ENCODE data around the gene GRIN3B.
"Not testable (repeated sequence)": the region's sequence is repeated elsewhere in the genome, so short reads cannot be mapped to it uniquely, and the experiment has no call there.

GRIN3B gene

GRCh38 chr19:1000095-1000494 lies at the start of gene GRIN3B:
TSS of gene GRIN3B (plus strand) at chr19:1000419. CDS start at chr19:1000438, 19 bp downstream.
- peak; percentile 52 for DNase-seq

GRCh38 chr19:952049-952679 lies 48.1 kb upstream of the GRIN3B start:
- no peak for DNase-seq

- no peak for DNase-seq
Measured at GRCh38 chr19:952680-953444, 47.4 kb upstream of the GRIN3B start.

DNA sequence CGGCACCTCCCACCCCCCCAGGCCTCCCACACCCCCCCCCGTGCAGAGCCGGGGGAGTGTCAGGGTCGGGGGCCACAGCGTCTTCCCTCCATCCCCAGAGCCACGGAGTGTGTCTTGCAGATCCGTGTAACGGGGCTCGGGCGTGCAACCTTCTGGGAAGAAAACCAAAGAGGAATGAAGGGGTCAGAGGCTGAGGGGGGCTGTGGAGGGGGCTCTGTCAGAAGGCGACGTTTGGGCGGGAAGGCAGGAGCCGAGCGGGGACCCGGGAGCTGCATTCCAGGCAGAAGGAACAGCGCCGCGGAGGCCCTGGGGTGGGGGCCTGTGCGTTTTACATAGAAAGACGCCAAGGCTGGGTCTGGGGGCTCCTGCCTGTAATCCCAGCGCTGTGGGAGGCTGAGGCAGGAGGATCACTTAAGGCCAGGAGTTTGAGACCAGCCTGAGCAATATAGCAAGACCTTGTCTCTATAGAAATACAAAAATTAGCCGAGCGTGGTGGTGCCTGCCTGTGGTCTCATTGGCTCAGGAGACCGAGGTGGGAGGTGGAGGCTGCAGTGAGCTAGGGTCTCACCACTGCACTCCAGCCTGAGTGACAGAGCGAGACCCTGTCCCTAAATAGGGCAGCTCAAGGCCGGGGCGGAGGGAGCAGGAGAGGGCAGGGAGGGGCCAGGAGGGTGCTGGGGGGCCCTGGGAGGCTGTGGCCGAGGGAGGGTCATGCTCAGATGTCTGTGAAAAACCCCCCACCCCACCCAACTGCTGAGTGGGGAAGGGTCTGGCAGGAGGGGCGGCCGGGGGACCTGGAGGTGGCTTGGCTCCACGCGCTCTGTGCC lies 46.6 kb upstream of the GRIN3B start:
- no peak for DNase-seq

GRCh38 chr19:954272-954671 lies 45.9 kb upstream of the GRIN3B start:
- no peak for DNase-seq

DNA sequence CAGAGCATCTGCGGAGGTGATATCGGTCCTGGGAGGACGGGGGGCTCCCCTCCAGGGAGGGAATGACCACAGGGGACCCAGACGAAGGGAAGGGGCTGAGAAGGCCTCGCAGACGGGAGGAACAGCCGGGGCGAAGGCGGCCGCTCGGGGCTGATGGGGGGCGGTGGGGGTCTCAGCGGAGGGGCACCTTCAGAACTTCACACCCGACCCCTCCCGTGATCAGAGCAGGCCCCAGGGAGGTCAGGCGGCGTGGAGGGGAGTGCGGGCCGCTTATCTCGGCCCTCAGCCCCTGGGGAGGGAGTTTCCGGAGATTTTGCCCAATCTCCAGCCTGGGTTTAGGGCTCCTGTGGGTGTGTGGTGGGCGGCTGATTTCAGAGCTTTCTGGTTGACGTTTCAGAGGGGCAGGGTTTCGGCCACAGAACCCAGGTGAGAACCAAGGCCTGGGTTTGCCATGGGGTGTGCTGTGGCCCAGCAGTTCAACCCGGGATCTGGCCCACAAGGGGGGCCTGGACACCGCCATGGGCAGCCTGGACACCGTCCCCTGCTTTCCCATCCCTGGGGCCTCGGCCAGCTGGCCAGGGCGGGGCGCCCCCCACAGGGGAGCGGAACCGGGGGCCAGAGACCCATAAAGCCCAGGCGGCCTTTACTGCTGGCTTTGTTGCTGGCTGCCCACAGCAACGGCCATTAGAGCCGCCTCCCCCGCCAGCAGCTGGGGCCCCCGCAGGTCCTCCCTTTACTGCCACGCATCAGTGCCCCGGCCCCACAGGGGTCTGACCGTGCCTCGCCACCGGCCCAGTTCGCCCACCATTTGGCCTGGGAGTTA lies 45.3 kb upstream of the GRIN3B start:
- DNase-seq: no peak

- no peak for DNase-seq
Measured at GRCh38 chr19:955803-956765, 44.1 kb upstream of the GRIN3B start.

DNA sequence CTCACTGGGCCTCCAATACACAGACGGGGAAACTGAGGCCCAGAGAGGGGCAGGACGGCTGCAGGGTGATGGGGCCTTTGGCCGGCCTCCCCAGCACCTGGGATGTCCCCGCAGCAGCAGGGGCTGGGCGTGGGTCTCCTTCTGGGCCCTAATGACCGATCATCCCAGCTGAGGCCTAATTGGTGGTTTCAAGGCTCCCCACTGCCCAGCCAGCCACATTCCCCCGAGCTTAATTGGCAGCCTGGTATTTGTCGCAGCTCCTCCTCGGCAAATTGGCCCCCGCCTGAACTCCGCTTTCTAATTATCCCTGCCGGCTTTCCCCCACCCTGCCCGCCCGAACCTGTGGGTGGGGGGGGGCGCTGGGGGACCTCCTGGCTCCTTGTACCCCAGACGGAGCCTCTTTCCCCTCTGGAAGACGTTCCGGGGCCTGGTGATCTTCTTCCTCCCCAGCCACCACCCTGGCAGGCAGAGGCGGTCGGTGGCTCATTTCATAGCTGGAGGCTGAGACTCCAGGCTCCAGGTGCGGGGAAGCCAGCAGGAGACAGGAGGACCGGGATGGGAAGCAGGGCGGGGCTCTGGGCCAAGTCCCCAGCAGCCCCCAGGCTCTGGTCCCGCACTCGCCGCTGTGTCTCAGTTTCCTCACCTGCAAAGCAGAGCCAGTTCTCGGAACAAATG lies 43.3 kb upstream of the GRIN3B start:
- DNase-seq: no peak

GRCh38 chr19:957578-957977 lies 42.6 kb upstream of the GRIN3B start:
- DNase-seq: not testable (repeated sequence)

DNA sequence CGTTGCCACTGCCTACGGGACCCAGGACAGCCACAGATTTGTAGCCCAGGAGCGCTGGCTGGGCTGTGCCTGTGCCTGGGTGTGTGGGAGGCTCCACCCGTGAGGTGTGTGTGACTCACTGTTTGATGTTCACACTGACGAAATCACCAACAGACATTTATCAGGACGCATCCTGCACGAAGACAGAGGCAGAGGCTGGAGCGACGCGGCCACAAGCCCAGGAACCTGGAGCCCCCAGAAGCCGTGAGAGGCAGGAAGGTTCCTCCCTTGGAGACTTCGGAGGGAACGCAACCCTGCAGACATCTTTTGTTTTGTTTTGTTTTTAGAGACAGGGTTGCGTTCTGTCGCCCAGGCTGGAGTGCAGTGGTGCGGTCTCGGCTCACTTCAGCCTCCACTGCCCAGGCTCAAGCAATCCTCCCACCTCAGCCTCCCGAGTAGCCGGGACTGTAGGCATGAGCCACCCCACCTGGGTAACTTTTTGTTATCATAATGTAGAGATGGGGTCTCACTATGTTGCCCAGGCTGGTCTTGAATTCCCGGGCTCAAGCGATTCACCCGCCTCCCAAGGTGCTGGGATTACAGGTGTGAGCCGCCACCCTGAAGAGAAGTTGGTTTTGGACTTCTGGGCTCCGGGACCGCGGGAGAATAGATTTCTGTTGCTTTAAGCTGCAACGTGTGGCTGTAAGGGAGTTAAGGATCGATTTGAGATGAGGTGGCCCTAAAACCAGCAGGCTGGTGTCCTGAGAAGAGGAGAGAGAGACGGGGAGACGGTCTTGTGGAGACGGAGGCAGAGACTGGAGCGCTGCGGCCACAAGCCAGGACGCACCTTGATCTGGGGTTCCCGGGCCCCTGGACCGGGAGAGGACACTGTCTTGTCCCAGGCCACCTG lies 41.0 kb upstream of the GRIN3B start:
- DNase-seq: no peak

GRCh38 chr19:960020-960419 lies 40.2 kb upstream of the GRIN3B start:
- no peak for DNase-seq

DNA sequence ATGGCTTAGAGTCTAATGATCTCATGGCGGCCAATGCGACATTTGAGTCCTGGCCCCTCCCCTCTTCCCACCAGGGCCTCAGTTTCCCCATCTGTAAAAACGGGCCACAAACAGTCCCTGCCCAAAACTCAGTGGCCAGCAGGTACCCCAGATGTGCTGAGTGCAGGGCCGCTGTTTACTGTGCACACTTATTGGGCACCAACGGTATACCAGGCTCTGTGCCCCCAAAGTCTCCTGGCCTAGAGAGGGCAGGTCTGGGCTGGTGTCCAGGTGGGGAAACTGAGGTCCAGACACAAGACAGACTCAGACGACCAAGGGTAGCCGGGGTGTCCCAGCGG lies 39.6 kb upstream of the GRIN3B start:
- DNase-seq: no peak

GRCh38 chr19:961866-962620 lies 38.2 kb upstream of the GRIN3B start:
- DNase-seq: no peak

GRCh38 chr19:962683-963400 lies 37.4 kb upstream of the GRIN3B start:
- no peak for DNase-seq

DNA sequence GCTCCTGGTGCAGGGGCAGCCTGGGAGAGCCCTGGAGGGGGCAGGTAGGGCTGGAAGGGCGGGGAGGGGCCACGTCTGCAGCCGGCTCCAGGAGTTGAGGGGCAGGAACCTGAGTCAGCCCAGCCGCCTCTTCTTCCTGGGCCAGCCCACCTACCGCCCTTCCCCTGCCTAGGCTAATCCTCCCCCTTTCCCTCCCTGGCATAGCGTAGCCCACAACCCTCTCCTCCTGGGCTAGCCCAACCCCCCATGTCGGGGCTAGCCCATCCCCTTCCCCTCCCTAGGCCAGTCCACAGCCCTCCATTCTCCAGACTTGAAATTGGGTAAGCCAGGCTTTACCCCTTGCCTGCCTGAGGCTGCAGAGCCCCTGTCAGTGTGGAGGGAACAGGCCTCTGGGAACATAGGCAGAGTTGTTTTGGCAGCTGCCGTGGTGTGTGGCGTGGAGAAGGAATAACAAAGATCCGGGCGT lies 36.7 kb upstream of the GRIN3B start:
- no peak for DNase-seq

GRCh38 chr19:964116-964520 lies 36.1 kb upstream of the GRIN3B start:
- no peak for DNase-seq

- DNase-seq: no peak
Measured at GRCh38 chr19:964761-965694, 35.2 kb upstream of the GRIN3B start.
